ENCODE measurements around the gene ZNF518B.
"Not testable (repeated sequence)": the region's sequence is repeated elsewhere in the genome, so short reads cannot be mapped to it uniquely, and the experiment has no call there.

The ZNF518B gene

DNA sequence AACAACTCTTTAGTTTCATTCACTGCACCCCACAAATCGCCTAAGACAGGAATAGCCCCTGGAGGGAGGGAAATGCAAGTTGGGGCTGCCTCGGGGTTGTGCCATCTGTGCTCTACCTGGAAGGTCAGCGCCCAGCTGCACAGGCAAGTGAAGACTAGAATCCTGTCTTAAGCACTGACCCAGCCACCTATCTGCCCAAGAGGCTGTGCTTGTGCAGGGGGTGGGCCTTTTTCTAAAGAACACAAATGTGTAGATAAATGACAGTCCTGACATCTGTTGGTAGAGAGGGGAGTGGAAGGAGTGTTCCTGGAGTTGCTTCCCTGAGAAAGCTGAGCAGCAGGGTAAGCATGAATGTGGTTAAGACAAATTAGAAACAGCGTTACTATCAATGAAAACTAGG, 15.7 kb downstream of the ZNF518B start:
- TF ChIP-seq ZFX (IDR thresholded peaks at IDR 0.05) = no peak
- TF ChIP-seq, protein P1, sequence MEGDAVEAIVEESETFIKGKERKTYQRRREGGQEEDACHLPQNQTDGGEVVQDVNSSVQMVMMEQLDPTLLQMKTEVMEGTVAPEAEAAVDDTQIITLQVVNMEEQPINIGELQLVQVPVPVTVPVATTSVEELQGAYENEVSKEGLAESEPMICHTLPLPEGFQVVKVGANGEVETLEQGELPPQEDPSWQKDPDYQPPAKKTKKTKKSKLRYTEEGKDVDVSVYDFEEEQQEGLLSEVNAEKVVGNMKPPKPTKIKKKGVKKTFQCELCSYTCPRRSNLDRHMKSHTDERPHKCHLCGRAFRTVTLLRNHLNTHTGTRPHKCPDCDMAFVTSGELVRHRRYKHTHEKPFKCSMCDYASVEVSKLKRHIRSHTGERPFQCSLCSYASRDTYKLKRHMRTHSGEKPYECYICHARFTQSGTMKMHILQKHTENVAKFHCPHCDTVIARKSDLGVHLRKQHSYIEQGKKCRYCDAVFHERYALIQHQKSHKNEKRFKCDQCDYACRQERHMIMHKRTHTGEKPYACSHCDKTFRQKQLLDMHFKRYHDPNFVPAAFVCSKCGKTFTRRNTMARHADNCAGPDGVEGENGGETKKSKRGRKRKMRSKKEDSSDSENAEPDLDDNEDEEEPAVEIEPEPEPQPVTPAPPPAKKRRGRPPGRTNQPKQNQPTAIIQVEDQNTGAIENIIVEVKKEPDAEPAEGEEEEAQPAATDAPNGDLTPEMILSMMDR (conservative IDR thresholded peaks at IDR 0.05) = no peak
- H3K27ac ChIP-seq = no peak overlapping the region

DNA sequence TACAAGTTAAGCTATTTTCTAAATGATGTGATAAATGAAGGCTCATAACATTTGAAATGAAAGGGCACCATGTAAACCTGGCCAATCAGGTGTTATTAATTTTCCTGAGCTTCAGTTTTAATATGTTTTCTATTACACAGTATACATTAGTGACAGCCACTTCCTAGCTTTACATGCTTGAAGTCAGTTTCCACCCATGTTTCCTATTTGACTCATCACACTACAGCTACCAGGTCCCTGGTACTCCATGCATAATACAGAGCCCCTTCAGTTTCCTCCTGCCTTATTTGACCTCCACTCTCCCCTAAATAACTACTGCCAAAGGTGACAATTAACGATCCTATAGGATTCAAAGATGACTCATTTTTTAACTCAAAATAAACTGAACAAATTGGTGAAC, 18.3 kb downstream of the ZNF518B start:
- H3K27ac ChIP-seq = no peak overlapping the region
- TF ChIP-seq ZFX (IDR thresholded peaks at IDR 0.05) = no peak
- TF ChIP-seq, protein P1 (conservative IDR thresholded peaks at IDR 0.05) = no peak

DNA sequence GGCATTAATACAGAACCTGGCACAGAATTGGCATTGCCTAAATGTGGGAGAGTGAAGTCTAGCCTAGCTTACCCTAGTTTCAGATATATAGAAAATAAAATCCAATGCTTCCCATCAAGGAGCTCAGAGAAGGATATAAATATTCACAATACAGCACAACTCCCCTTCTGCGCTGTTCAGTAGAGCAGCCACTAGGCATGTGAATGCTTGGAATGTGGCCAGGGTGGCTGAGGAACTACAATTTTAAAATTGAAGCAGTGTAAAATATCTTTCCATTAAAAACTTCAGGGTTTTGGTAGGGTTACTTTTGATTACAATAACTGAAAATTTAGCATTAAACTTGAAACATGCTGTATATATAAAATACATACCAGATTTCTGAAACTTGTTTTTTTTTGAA, 19.5 kb downstream of the ZNF518B start:
- TF ChIP-seq, protein P1 (conservative IDR thresholded peaks at IDR 0.05) = no peak
- no peak for TF ChIP-seq ZFX (IDR thresholded peaks at IDR 0.05)

DNA sequence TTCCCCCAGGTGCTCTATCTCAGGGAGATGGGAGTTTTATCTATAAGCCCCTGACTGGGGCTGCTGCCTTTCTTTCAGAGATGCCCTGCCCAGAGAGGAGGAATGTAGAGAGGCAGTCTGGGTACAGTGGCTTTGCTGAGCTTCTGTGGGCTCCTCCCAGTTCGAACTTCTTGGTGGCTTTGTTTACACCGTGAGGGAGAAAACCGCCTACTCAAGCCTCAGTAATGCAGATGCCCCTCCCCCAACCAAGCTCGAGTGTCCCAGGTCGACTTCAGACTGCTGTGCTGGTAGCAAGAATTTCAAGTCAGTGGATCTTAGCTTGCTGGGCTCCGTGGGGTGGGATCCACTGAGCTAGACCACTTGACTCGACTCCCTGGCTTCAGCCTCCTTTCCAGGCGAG, 29.5 kb downstream of the ZNF518B start:
- not testable (repeated sequence) for H3K27ac ChIP-seq

More for the DNA sequence above, 19.5 kb downstream of the ZNF518B start:
- H3K27ac ChIP-seq = no peak overlapping the region

DNA sequence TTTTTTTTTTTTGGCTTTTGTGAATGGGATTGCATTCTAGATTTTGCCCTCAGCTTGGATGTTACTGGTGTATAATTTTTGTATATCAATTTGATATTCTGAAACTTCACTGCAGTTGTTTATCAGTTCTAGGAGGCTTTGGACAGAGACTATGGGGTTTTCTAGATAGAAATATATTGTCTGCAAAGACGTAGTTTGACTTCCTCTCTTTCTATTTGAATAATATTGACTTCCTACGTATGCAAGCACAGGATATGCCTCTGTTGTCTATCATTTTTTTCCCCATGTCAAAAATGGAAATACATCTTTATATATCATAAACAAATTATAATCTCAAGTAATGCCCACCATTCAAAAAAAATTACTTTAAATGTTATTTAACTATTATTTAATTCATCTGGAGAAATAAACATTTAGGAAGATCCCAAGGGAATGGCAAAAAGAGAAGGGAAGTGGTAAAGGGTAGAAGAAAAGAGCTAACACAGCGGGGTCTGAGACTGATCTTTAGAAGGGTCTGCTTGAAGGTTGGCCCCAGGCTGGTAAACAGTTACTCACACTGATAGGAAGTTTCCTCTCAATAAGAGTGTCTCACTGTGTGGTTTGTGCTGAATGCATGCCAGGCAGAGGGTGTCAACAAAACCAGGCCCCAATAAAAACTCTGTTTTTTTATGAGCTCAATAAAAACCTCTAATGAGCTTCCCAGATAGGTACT, 35.7 kb downstream of the ZNF518B start:
- no peak overlapping the region for H3K27ac ChIP-seq
- no peak for TF ChIP-seq ZFX (IDR thresholded peaks at IDR 0.05)
- TF ChIP-seq, protein P1 (conservative IDR thresholded peaks at IDR 0.05) = no peak

DNA sequence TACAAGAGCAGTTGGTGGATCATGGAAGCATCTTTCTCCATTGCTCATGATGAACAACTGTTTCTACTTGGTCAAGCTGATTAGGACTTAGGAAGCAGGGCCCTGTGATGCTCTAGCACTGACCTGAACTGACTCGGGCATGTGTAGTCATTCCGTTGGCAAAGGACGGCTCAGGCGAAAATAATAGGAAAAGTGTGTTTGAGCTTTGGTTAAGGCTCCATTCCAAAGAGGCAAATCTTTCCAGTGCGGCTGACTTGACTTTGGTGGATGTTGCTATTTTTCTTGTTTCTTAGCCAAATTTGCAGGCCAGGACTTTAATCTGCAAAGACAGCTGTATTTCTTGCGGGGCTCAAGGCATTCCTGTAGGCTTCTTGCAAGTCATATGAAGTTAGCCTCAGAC, 39.5 kb downstream of the ZNF518B start:
- no peak overlapping the region for H3K27ac ChIP-seq
- no peak for TF ChIP-seq ZFX (IDR thresholded peaks at IDR 0.05)
- TF ChIP-seq, protein P1 (conservative IDR thresholded peaks at IDR 0.05) = no peak

DNA sequence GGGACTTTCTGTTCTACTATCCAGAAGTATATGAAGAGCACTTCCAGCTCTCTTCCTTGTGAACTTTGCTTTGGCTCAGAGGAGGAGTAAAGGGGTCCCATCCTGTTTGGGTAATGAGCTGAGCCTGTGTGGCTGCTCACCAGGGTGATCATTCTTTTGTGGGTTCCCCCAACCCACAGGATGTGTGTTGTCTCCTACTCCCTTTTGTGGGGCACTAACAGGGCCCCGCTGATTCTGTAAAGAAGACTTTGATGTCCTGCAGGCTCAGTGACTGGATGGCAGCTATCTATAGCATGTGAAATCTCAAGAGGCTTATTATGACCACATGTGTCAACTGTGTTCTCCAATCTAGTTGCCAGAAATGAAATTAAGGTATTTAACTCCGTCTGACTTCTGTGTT, 40.8 kb downstream of the ZNF518B start:
- TF ChIP-seq ZFX (IDR thresholded peaks at IDR 0.05) = no peak
- TF ChIP-seq, protein P1 (conservative IDR thresholded peaks at IDR 0.05) = no peak
- no peak overlapping the region for H3K27ac ChIP-seq

DNA sequence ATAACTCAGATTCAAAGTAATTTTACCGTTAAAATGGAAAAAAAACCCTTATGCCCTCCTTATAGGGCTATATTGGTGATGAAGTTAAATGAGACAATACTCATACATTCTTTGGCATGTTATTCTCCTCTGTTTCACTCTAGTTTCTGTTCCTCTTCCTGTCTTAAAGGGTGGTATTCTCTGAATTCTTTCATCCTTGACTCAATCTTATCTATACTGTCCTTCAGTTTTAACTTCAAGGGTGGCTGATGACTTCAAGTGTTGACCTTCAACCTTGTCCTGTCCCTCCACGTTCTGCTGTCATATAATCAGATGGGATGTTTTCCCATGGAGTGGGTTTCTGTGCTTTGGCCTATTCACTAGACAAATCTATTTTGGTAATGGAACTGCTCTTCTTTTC, 44.0 kb downstream of the ZNF518B start:
- no peak for TF ChIP-seq ZFX (IDR thresholded peaks at IDR 0.05)
- TF ChIP-seq, protein P1 (conservative IDR thresholded peaks at IDR 0.05) = no peak
- H3K27ac ChIP-seq = no peak overlapping the region

Data from C4-2B (cell line).